Kidney epithelial cell (primary cell): Measurements from ENCODE around the gene FGA. TPM values are rescaled to one million over a fixed set of nuclear protein-coding genes. Genes with fewer than 3 reads are reported as not detected.

ENCODE experiments used
- DNase-seq: peaks from one replicate; pipeline ENCODE4 v3.0.0-alpha.2; 2010; ENCODE audit warnings: low read depth
- H3K27me3 ChIP-seq: 2 replicates; pipeline ENCODE4 v1.6.0; 2011; ENCODE audit warnings: low read length; ENCODE audit not compliant: control insufficient read depth, insufficient read depth
- H3K36me3 ChIP-seq: 2 replicates; pipeline ENCODE4 v1.5.1; 2011; ENCODE audit warnings: low read length; ENCODE audit not compliant: control insufficient read depth, insufficient read depth
- H3K4me3 ChIP-seq: 2 replicates; pipeline ENCODE4 v1.5.1; 2011; ENCODE audit warnings: low read depth, mild to moderate bottlenecking, control low read depth, low read length
- CTCF ChIP-seq: IDR thresholded peaks from 2 replicates; pipeline ENCODE4 v1.5.1; 2011; ENCODE audit warnings: mild to moderate bottlenecking, moderate library complexity, low read length, control low read depth, inconsistent platforms; ENCODE audit not compliant: insufficient read depth, poor library complexity, severe bottlenecking
- total RNA-seq: library from RNA; depleted of rRNA; stranded (reverse); fragments of >200 nt; gene quantifications from 2 replicates; pipeline ENCODE4 v1.2.3, GENCODE V29; 2015

The FGA gene
- not detected in 2 replicates for total RNA-seq

- TF ChIP-seq CTCF = no peak
- Histone ChIP-seq H3K36me3 (no peaks in the 10 kb centered on the region), H3K4me3 (no peak within 1 kb of the TSS), H3K27me3 (no peaks in the 10 kb centered on the region)
- peak; percentile 29 for DNase-seq
These were observed at the start of gene FGA for GRCh38 chr4:154590329-154591006. FGA (minus strand) TSS chr4:154590742; CDS start chr4:154590687, 55 bp downstream.

GRCh38 chr4:154634058-154634457 is 43.5 kb upstream of the FGA start:
- Histone ChIP-seq H3K27me3 (no peaks in the 10 kb centered on the region), H3K36me3 (no peaks in the 10 kb centered on the region), H3K4me3 (no peak overlapping the region)
- no peak for TF ChIP-seq CTCF
- DNase-seq = no peak

- no peak overlapping the region for H3K4me3 ChIP-seq
- no peaks in the 10 kb centered on the region for H3K36me3 ChIP-seq
- no peaks in the 10 kb centered on the region for H3K27me3 ChIP-seq
- TF ChIP-seq CTCF = no peak
- no peak for DNase-seq
These were observed 41.3 kb upstream of the FGA start for GRCh38 chr4:154631828-154632227.

- no peaks in the 10 kb centered on the region for H3K36me3 ChIP-seq
- no peaks in the 10 kb centered on the region for H3K27me3 ChIP-seq
- DNase-seq = no peak
- no peak for TF ChIP-seq CTCF
- H3K4me3 ChIP-seq = no peak overlapping the region
These were observed 39.8 kb upstream of the FGA start for GRCh38 chr4:154630324-154630723.

- H3K4me3 ChIP-seq = peak overlapping the region; percentile 31
- peak; percentile 94 for TF ChIP-seq CTCF
- no peaks in the 10 kb centered on the region for H3K27me3 ChIP-seq
- no peaks in the 10 kb centered on the region for H3K36me3 ChIP-seq
- DNase-seq = no peak
These were observed 36.4 kb upstream of the FGA start for GRCh38 chr4:154626793-154627484.
